Neural progenitor cell (in vitro differentiated cells): ENCODE data around the gene SMDT1. TPM values are rescaled to one million over a fixed set of nuclear protein-coding genes. Genes with fewer than 3 reads are reported as not detected.
A peak's percentile ranks its signal among the peaks of the same experiment; 100 is the strongest.

Experiments
- DNase-seq: peaks from one replicate; pipeline ENCODE4 v3.0.0-alpha.2; 2016; ENCODE audit warnings: low spot score
- H2AFZ ChIP-seq: fragments of 200-600 bp; sonication (generic); replicated peaks from 2 replicates; pipeline ENCODE4 v1.6.1; 2016; ENCODE audit warnings: antibody characterized with exemption
- H3F3A ChIP-seq: fragments of 200-600 bp; sonication (generic); 2 replicates; pipeline ENCODE4 v1.6.1; 2016; ENCODE audit warnings: antibody characterized with exemption, low read depth
- H3K27ac ChIP-seq: fragments of 200-600 bp; sonication (generic); 2 replicates; pipeline ENCODE4 v1.5.1; 2016; ENCODE audit warnings: mild to moderate bottlenecking
- H3K27me3 ChIP-seq: fragments of 200-600 bp; sonication (generic); 2 replicates; pipeline ENCODE4 v1.6.1; 2016; ENCODE audit warnings: mild to moderate bottlenecking, moderate library complexity
- H3K36me3 ChIP-seq: fragments of 200-600 bp; sonication (generic); 2 replicates; pipeline ENCODE4 v1.5.1; 2016
- H3K4me1 ChIP-seq: fragments of 200-600 bp; sonication (generic); 2 replicates; pipeline ENCODE4 v1.6.1; 2016; ENCODE audit warnings: mixed run types
- H3K4me2 ChIP-seq: fragments of 200-600 bp; sonication (generic); 2 replicates; pipeline ENCODE4 v1.6.1; 2016
- H3K4me3 ChIP-seq: fragments of 200-600 bp; sonication (generic); 2 replicates; pipeline ENCODE4 v1.5.1; 2016
- H3K79me2 ChIP-seq: fragments of 200-600 bp; sonication (generic); 2 replicates; pipeline ENCODE4 v1.6.1; 2016; ENCODE audit warnings: low read depth
- H3K9ac ChIP-seq: fragments of 200-600 bp; sonication (generic); 2 replicates; pipeline ENCODE4 v1.6.1; 2016
- H3K9me3 ChIP-seq: fragments of 200-600 bp; sonication (generic); 2 replicates; pipeline ENCODE4 v1.5.1; 2016; ENCODE audit warnings: low read depth
- H4K20me1 ChIP-seq: fragments of 200-600 bp; sonication (generic); 2 replicates; pipeline ENCODE4 v1.6.1; 2016; ENCODE audit warnings: low read depth
- H3K27ac Mint-ChIP-seq: 3 replicates; pipeline ENCODE4 v1.8.0; 2021; ENCODE audit warnings: mixed read lengths
- H3K27me3 Mint-ChIP-seq: 2 replicates; pipeline ENCODE4 v1.8.0; 2022; ENCODE audit warnings: low read depth, mild to moderate bottlenecking, inconsistent platforms, moderate library complexity, mixed read lengths; ENCODE audit not compliant: insufficient read depth
- H3K36me3 Mint-ChIP-seq: 3 replicates; pipeline ENCODE4 v1.8.0; 2021; ENCODE audit warnings: mixed read lengths
- H3K4me1 Mint-ChIP-seq: 3 replicates; pipeline ENCODE4 v1.8.0; 2021; ENCODE audit warnings: mixed read lengths
- H3K4me3 Mint-ChIP-seq: 3 replicates; pipeline ENCODE4 v1.8.0; 2021; ENCODE audit warnings: mild to moderate bottlenecking, moderate library complexity, mixed read lengths
- H3K9me3 Mint-ChIP-seq: 3 replicates; pipeline ENCODE4 v1.8.0; 2020; ENCODE audit warnings: mixed read lengths
- CTCF ChIP-seq: fragments of 200-600 bp; sonication (generic); IDR thresholded peaks from 2 replicates; pipeline ENCODE4 v1.5.1; 2017; ENCODE audit warnings: antibody characterized with exemption, mild to moderate bottlenecking
- EZH2 ChIP-seq: fragments of 200-600 bp; sonication (generic); IDR thresholded peaks from 2 replicates; pipeline ENCODE4 v1.6.1; 2017; ENCODE audit warnings: antibody characterized with exemption, mild to moderate bottlenecking, moderate library complexity
- EZH2phosphoT487 ChIP-seq: fragments of 200-600 bp; sonication (generic); IDR thresholded peaks from 2 replicates; pipeline ENCODE4 v1.6.1; 2017; ENCODE audit warnings: antibody characterized with exemption
- total RNA-seq: library from RNA; depleted of rRNA; stranded (reverse); fragments of >200 nt; gene quantifications from 2 replicates; pipeline ENCODE4 v1.2.3, GENCODE V29; 2015; ENCODE audit warnings: low replicate concordance

Gene SMDT1
- total RNA-seq, 1 donor from 2014 or later = 2.9 TPM

- Mint-ChIP-seq H3K36me3 (peaks cover 23% of the 10 kb centered on the region), H3K27ac (peak overlapping the region; percentile 39)
Measured at GRCh38 chr22:42065438-42066125, 13.9 kb upstream of the SMDT1 start.

GRCh38 chr22:42066126-42066761 is 13.3 kb upstream of the SMDT1 start:
- Histone ChIP-seq H3K9ac (no peak overlapping the region), H3K4me1 (peaks cover 4% of the 10 kb centered on the region), H2AFZ (no peak overlapping the region), H3K36me3 (no peaks in the 10 kb centered on the region), H3K27ac (no peak overlapping the region), H3K79me2 (peaks cover 4% of the 10 kb centered on the region), H3K9me3 (no peaks in the 10 kb centered on the region), H4K20me1 (peaks cover 5% of the 10 kb centered on the region), H3K27me3 (no peaks in the 10 kb centered on the region), H3F3A (peaks cover 9% of the 10 kb centered on the region), H3K4me3 (no peak overlapping the region), H3K4me2 (no peak overlapping the region)
- H3K4me3 Mint-ChIP-seq = no peak overlapping the region
- no peaks in the 10 kb centered on the region for H3K9me3 Mint-ChIP-seq
- peaks cover 5% of the 10 kb centered on the region for H3K27me3 Mint-ChIP-seq
- peaks cover 18% of the 10 kb centered on the region for H3K36me3 Mint-ChIP-seq
- TF ChIP-seq CTCF (no peak), EZH2 (no peak), EZH2phosphoT487 (no peak)
- no peak overlapping the region for H3K27ac Mint-ChIP-seq
- no peak for DNase-seq
- peaks cover 21% of the 10 kb centered on the region for H3K4me1 Mint-ChIP-seq

More at GRCh38 chr22:42065438-42066125, 13.9 kb upstream of the SMDT1 start:
- H3K4me1 ChIP-seq = peaks cover 4% of the 10 kb centered on the region
- H3K79me2 ChIP-seq = peaks cover 4% of the 10 kb centered on the region
- H3K36me3 ChIP-seq = no peaks in the 10 kb centered on the region
- H3K4me2 ChIP-seq = no peak overlapping the region
- H2AFZ ChIP-seq = no peak overlapping the region
- H3K9ac ChIP-seq = no peak overlapping the region
- H3K27ac ChIP-seq = no peak overlapping the region
- H3F3A ChIP-seq = peaks cover 9% of the 10 kb centered on the region
- Mint-ChIP-seq H3K4me1 (peaks cover 15% of the 10 kb centered on the region), H3K9me3 (no peaks in the 10 kb centered on the region), H3K4me3 (no peak overlapping the region), H3K27me3 (peaks cover 3% of the 10 kb centered on the region)
- no peaks in the 10 kb centered on the region for H3K27me3 ChIP-seq
- no peak for TF ChIP-seq EZH2phosphoT487
- TF ChIP-seq EZH2 = no peak
- TF ChIP-seq CTCF = no peak
- H3K4me3 ChIP-seq = no peak overlapping the region
- H3K9me3 ChIP-seq = no peaks in the 10 kb centered on the region
- H4K20me1 ChIP-seq = peaks cover 5% of the 10 kb centered on the region
- DNase-seq = no peak

- Histone ChIP-seq H3K4me2 (no peak overlapping the region), H3K4me1 (peaks cover 9% of the 10 kb centered on the region), H3F3A (peaks cover 9% of the 10 kb centered on the region), H3K27ac (no peak overlapping the region), H4K20me1 (peaks cover 5% of the 10 kb centered on the region), H3K9ac (no peak overlapping the region), H3K4me3 (no peak overlapping the region), H3K27me3 (no peaks in the 10 kb centered on the region), H2AFZ (no peak overlapping the region), H3K79me2 (peaks cover 4% of the 10 kb centered on the region), H3K9me3 (no peaks in the 10 kb centered on the region), H3K36me3 (no peaks in the 10 kb centered on the region)
- TF ChIP-seq CTCF = no peak
- TF ChIP-seq EZH2phosphoT487 = no peak
- no peak for TF ChIP-seq EZH2
- Mint-ChIP-seq H3K27me3 (peaks cover 5% of the 10 kb centered on the region), H3K9me3 (no peaks in the 10 kb centered on the region), H3K4me3 (no peak overlapping the region), H3K27ac (no peak overlapping the region), H3K36me3 (peaks cover 18% of the 10 kb centered on the region), H3K4me1 (peaks cover 28% of the 10 kb centered on the region)
- DNase-seq = no peak
Measured at GRCh38 chr22:42066937-42067336, 12.6 kb upstream of the SMDT1 start.
